Measurements from ENCODE around the gene FBXL17.

The FBXL17 gene

GRCh38 chr5:108078345-108078744 is 303.6 kb downstream of the FBXL17 start:
- H3K36me3 ChIP-seq (ENCODE audit: control insufficient read depth, low read depth, low read length): no peaks in the 10 kb centered on the region
- no peak overlapping the region for H3K4me3 ChIP-seq (ENCODE audit: low read length)
- no peaks in the 10 kb centered on the region for H3K27me3 ChIP-seq (ENCODE audit: control insufficient read depth, insufficient read depth, low read length)
- H3K27ac ChIP-seq (ENCODE audit: low read length): no peak overlapping the region
- H3K9ac ChIP-seq (ENCODE audit: low read length): no peak overlapping the region
- H3K9me3 ChIP-seq (ENCODE audit: control insufficient read depth, low read depth, low read length): no peaks in the 10 kb centered on the region
- H3K4me1 ChIP-seq (ENCODE audit: control insufficient read depth, low read depth, low read length): peaks cover 55% of the 10 kb centered on the region

GRCh38 chr5:108074626-108075025 is 307.3 kb downstream of the FBXL17 start:
- no peak overlapping the region for H3K4me3 ChIP-seq (ENCODE audit: low read length)
- no peak overlapping the region for H3K9ac ChIP-seq (ENCODE audit: low read length)
- H3K4me1 ChIP-seq (ENCODE audit: control insufficient read depth, low read depth, low read length): peaks cover 29% of the 10 kb centered on the region
- no peaks in the 10 kb centered on the region for H3K9me3 ChIP-seq (ENCODE audit: control insufficient read depth, low read depth, low read length)
- no peaks in the 10 kb centered on the region for H3K27me3 ChIP-seq (ENCODE audit: control insufficient read depth, insufficient read depth, low read length)
- H3K27ac ChIP-seq (ENCODE audit: low read length): no peak overlapping the region
- no peaks in the 10 kb centered on the region for H3K36me3 ChIP-seq (ENCODE audit: control insufficient read depth, low read depth, low read length)

GRCh38 chr5:108064302-108064701 is 317.6 kb downstream of the FBXL17 start:
- no peaks in the 10 kb centered on the region for H3K36me3 ChIP-seq (ENCODE audit: control insufficient read depth, low read depth, low read length)
- H3K27me3 ChIP-seq (ENCODE audit: control insufficient read depth, insufficient read depth, low read length): no peaks in the 10 kb centered on the region
- no peak overlapping the region for H3K27ac ChIP-seq (ENCODE audit: low read length)
- H3K9me3 ChIP-seq (ENCODE audit: control insufficient read depth, low read depth, low read length): no peaks in the 10 kb centered on the region
- H3K9ac ChIP-seq (ENCODE audit: low read length): no peak overlapping the region
- H3K4me1 ChIP-seq (ENCODE audit: control insufficient read depth, low read depth, low read length): no peaks in the 10 kb centered on the region
- no peak overlapping the region for H3K4me3 ChIP-seq (ENCODE audit: low read length)

GRCh38 chr5:108061941-108062340 is 320.0 kb downstream of the FBXL17 start:
- no peak overlapping the region for H3K9ac ChIP-seq (ENCODE audit: low read length)
- H3K9me3 ChIP-seq (ENCODE audit: control insufficient read depth, low read depth, low read length): no peaks in the 10 kb centered on the region
- H3K36me3 ChIP-seq (ENCODE audit: control insufficient read depth, low read depth, low read length): no peaks in the 10 kb centered on the region
- H3K27ac ChIP-seq (ENCODE audit: low read length): no peak overlapping the region
- H3K4me1 ChIP-seq (ENCODE audit: control insufficient read depth, low read depth, low read length): no peaks in the 10 kb centered on the region
- no peaks in the 10 kb centered on the region for H3K27me3 ChIP-seq (ENCODE audit: control insufficient read depth, insufficient read depth, low read length)
- no peak overlapping the region for H3K4me3 ChIP-seq (ENCODE audit: low read length)

- Histone ChIP-seq H3K27me3 (ENCODE audit: control insufficient read depth, insufficient read depth, low read length) (no peaks in the 10 kb centered on the region), H3K27ac (ENCODE audit: low read length) (no peak overlapping the region), H3K36me3 (ENCODE audit: control insufficient read depth, low read depth, low read length) (no peaks in the 10 kb centered on the region), H3K9me3 (ENCODE audit: control insufficient read depth, low read depth, low read length) (no peaks in the 10 kb centered on the region), H3K4me1 (ENCODE audit: control insufficient read depth, low read depth, low read length) (no peaks in the 10 kb centered on the region), H3K9ac (ENCODE audit: low read length) (no peak overlapping the region), H3K4me3 (ENCODE audit: low read length) (no peak overlapping the region)
Measured at GRCh38 chr5:108060340-108060739, 321.6 kb downstream of the FBXL17 start.

- H3K9me3 ChIP-seq (ENCODE audit: control insufficient read depth, low read depth, low read length): no peaks in the 10 kb centered on the region
- no peak overlapping the region for H3K9ac ChIP-seq (ENCODE audit: low read length)
- H3K4me3 ChIP-seq (ENCODE audit: low read length): no peak overlapping the region
- no peak overlapping the region for H3K27ac ChIP-seq (ENCODE audit: low read length)
- no peaks in the 10 kb centered on the region for H3K4me1 ChIP-seq (ENCODE audit: control insufficient read depth, low read depth, low read length)
- H3K27me3 ChIP-seq (ENCODE audit: control insufficient read depth, insufficient read depth, low read length): no peaks in the 10 kb centered on the region
- no peaks in the 10 kb centered on the region for H3K36me3 ChIP-seq (ENCODE audit: control insufficient read depth, low read depth, low read length)
Measured at GRCh38 chr5:108059334-108059733, 322.6 kb downstream of the FBXL17 start.

- Histone ChIP-seq H3K9me3 (ENCODE audit: control insufficient read depth, low read depth, low read length) (no peaks in the 10 kb centered on the region), H3K9ac (ENCODE audit: low read length) (no peak overlapping the region), H3K27ac (ENCODE audit: low read length) (no peak overlapping the region), H3K27me3 (ENCODE audit: control insufficient read depth, insufficient read depth, low read length) (no peaks in the 10 kb centered on the region), H3K4me1 (ENCODE audit: control insufficient read depth, low read depth, low read length) (no peaks in the 10 kb centered on the region), H3K4me3 (ENCODE audit: low read length) (no peak overlapping the region), H3K36me3 (ENCODE audit: control insufficient read depth, low read depth, low read length) (no peaks in the 10 kb centered on the region)
Measured at GRCh38 chr5:108054349-108054748, 327.5 kb downstream of the FBXL17 start.

GRCh38 chr5:108046955-108047670 is 334.8 kb downstream of the FBXL17 start:
- Histone ChIP-seq H3K9ac (ENCODE audit: low read length) (no peak overlapping the region), H3K4me1 (ENCODE audit: control insufficient read depth, low read depth, low read length) (peaks cover 7% of the 10 kb centered on the region), H3K27me3 (ENCODE audit: control insufficient read depth, insufficient read depth, low read length) (no peaks in the 10 kb centered on the region), H3K27ac (ENCODE audit: low read length) (no peak overlapping the region), H3K4me3 (ENCODE audit: low read length) (no peak overlapping the region), H3K9me3 (ENCODE audit: control insufficient read depth, low read depth, low read length) (no peaks in the 10 kb centered on the region), H3K36me3 (ENCODE audit: control insufficient read depth, low read depth, low read length) (no peaks in the 10 kb centered on the region)

GRCh38 chr5:108036482-108036881 is 345.4 kb downstream of the FBXL17 start:
- Histone ChIP-seq H3K9ac (ENCODE audit: low read length) (no peak overlapping the region), H3K4me3 (ENCODE audit: low read length) (no peak overlapping the region), H3K4me1 (ENCODE audit: control insufficient read depth, low read depth, low read length) (no peaks in the 10 kb centered on the region), H3K9me3 (ENCODE audit: control insufficient read depth, low read depth, low read length) (no peaks in the 10 kb centered on the region), H3K27ac (ENCODE audit: low read length) (no peak overlapping the region), H3K36me3 (ENCODE audit: control insufficient read depth, low read depth, low read length) (no peaks in the 10 kb centered on the region), H3K27me3 (ENCODE audit: control insufficient read depth, insufficient read depth, low read length) (no peaks in the 10 kb centered on the region)

GRCh38 chr5:108028883-108029282 is 353.0 kb downstream of the FBXL17 start:
- Histone ChIP-seq H3K36me3 (ENCODE audit: control insufficient read depth, low read depth, low read length) (no peaks in the 10 kb centered on the region), H3K27ac (ENCODE audit: low read length) (no peak overlapping the region), H3K9ac (ENCODE audit: low read length) (no peak overlapping the region), H3K4me1 (ENCODE audit: control insufficient read depth, low read depth, low read length) (no peaks in the 10 kb centered on the region), H3K9me3 (ENCODE audit: control insufficient read depth, low read depth, low read length) (no peaks in the 10 kb centered on the region), H3K27me3 (ENCODE audit: control insufficient read depth, insufficient read depth, low read length) (no peaks in the 10 kb centered on the region), H3K4me3 (ENCODE audit: low read length) (no peak overlapping the region)

- no peaks in the 10 kb centered on the region for H3K4me1 ChIP-seq (ENCODE audit: control insufficient read depth, low read depth, low read length)
- H3K4me3 ChIP-seq (ENCODE audit: low read length): no peak overlapping the region
- H3K9me3 ChIP-seq (ENCODE audit: control insufficient read depth, low read depth, low read length): no peaks in the 10 kb centered on the region
- no peaks in the 10 kb centered on the region for H3K27me3 ChIP-seq (ENCODE audit: control insufficient read depth, insufficient read depth, low read length)
- no peaks in the 10 kb centered on the region for H3K36me3 ChIP-seq (ENCODE audit: control insufficient read depth, low read depth, low read length)
- no peak overlapping the region for H3K9ac ChIP-seq (ENCODE audit: low read length)
- H3K27ac ChIP-seq (ENCODE audit: low read length): no peak overlapping the region
Measured at GRCh38 chr5:108028412-108028811, 353.5 kb downstream of the FBXL17 start.

- Histone ChIP-seq H3K9me3 (ENCODE audit: control insufficient read depth, low read depth, low read length) (no peaks in the 10 kb centered on the region), H3K4me1 (ENCODE audit: control insufficient read depth, low read depth, low read length) (no peaks in the 10 kb centered on the region), H3K9ac (ENCODE audit: low read length) (no peak overlapping the region), H3K27ac (ENCODE audit: low read length) (no peak overlapping the region), H3K4me3 (ENCODE audit: low read length) (no peak overlapping the region), H3K27me3 (ENCODE audit: control insufficient read depth, insufficient read depth, low read length) (no peaks in the 10 kb centered on the region), H3K36me3 (ENCODE audit: control insufficient read depth, low read depth, low read length) (no peaks in the 10 kb centered on the region)
Measured at GRCh38 chr5:108025957-108026356, 355.9 kb downstream of the FBXL17 start.
